ENCODE results near the gene RANBP1. TPM values are rescaled to one million over a fixed set of nuclear protein-coding genes. Genes with fewer than 3 reads are reported as not detected.

Gene RANBP1
- total RNA-seq, 1 experiment from 2014 or later, result 522 TPM

GRCh38 chr22:20079745-20080444 is 36.0 kb upstream of the RANBP1 start, which contains the start of gene DGCR8:
DGCR8 (plus strand) TSS chr22:20080241; CDS start chr22:20085964, 5,723 bp downstream.
- peak within 1 kb of the TSS; percentile 93 for H2BK120ac ChIP-seq (ENCODE audit: low read depth, low read length, poor library complexity, severe bottlenecking)
- H2BK15ac ChIP-seq (ENCODE audit: low read depth, low read length), result no peak within 1 kb of the TSS
- peak within 1 kb of the TSS; percentile 85 for H2AK5ac ChIP-seq (ENCODE audit: insufficient read length, low read length)
- no peak within 1 kb of the TSS for H4K91ac ChIP-seq (ENCODE audit: insufficient read length, low read depth, low read length)
- H4K20me1 ChIP-seq (ENCODE audit: control insufficient read depth, insufficient read depth, insufficient read length), result peaks cover 5% of the 10 kb centered on the region
- no peak for TF ChIP-seq CTCF (conservative IDR thresholded peaks at IDR 0.05)
- no peak within 1 kb of the TSS for H4K8ac ChIP-seq (replicated peaks; ENCODE audit: insufficient read length, low read depth, low read length)
- H2BK5ac ChIP-seq (ENCODE audit: insufficient read length, low read length), result no peak within 1 kb of the TSS
- H2BK20ac ChIP-seq (ENCODE audit: low read depth, low read length, poor library complexity, severe bottlenecking), result no peak within 1 kb of the TSS
- H3K9me3 ChIP-seq (ENCODE audit: control insufficient read depth, low read depth, low read length), result no peaks in the 10 kb centered on the region
- H3K4me1 ChIP-seq (ENCODE audit: insufficient read depth, low read length), result peaks cover 2% of the 10 kb centered on the region; the same call in 1 of the 2 replicates
- peak within 1 kb of the TSS; percentile 87 for H4K5ac ChIP-seq (ENCODE audit: insufficient read length, low read depth, low read length)
- peak within 1 kb of the TSS; percentile 99 for H3K9ac ChIP-seq (ENCODE audit: extremely low read depth, insufficient read length, low read length)
- no peaks in the 10 kb centered on the region for H3K9me3 Mint-ChIP-seq
- H3K14ac ChIP-seq (ENCODE audit: insufficient read depth, low read length), result peak within 1 kb of the TSS; percentile 98
- no peaks in the 10 kb centered on the region for H3K27me3 ChIP-seq (ENCODE audit: insufficient read depth, low read length)
- no CpG with 5 or more reads among the region's 100 CpGs for WGBS (ENCODE audit: extremely low coverage, insufficient read length, low lambda C conversion rate)
- H3K4me2 ChIP-seq (ENCODE audit: insufficient read depth, insufficient read length, low read length), result peak within 1 kb of the TSS; percentile 100
- H3K36me3 Mint-ChIP-seq (ENCODE audit: insufficient read depth in 1 of 3, low read depth in 3 of 3), result peaks cover 2 to 22% (median 12%) of the 10 kb centered on the region in 3 experiments; a peak in 6 of 7 replicates
- H3K79me2 ChIP-seq (ENCODE audit: insufficient read depth, low read length), result peaks cover 32% of the 10 kb centered on the region
- peak within 1 kb of the TSS; percentile 72 for H3K27ac ChIP-seq (ENCODE audit: insufficient read length, low read depth, low read length)
- peaks cover 8% of the 10 kb centered on the region for H3K23me2 ChIP-seq (ENCODE audit: insufficient read length, low read depth, low read length, poor library complexity, severe bottlenecking)
- H3K18ac ChIP-seq (ENCODE audit: insufficient read length, low read depth, low read length), result peak within 1 kb of the TSS; percentile 91
- no peak within 1 kb of the TSS for H3T11ph ChIP-seq (ENCODE audit: low read length)
- H3K4ac ChIP-seq (ENCODE audit: low read depth, low read length), result peak within 1 kb of the TSS; percentile 19
- peak within 1 kb of the TSS; percentile 30 for H3K56ac ChIP-seq (ENCODE audit: insufficient read length, low read depth, low read length)
- peaks cover 12% of the 10 kb centered on the region for H3K79me1 ChIP-seq (ENCODE audit: insufficient read depth, low read depth, low read length, poor library complexity, severe bottlenecking)
- peak within 1 kb of the TSS; percentile 91 to 98 (median 96) for H3K27ac Mint-ChIP-seq
- H2AFZ ChIP-seq (ENCODE audit: low read length), result no peak within 1 kb of the TSS
- no peak within 1 kb of the TSS for H3K23ac ChIP-seq (ENCODE audit: insufficient read length, low read depth, low read length)
- H3K27me3 Mint-ChIP-seq (ENCODE audit: low read depth), result no peaks in the 10 kb centered on the region; the same call in 1 of the 2 replicates
- peaks cover 34 to 49% of the 10 kb centered on the region in 2 experiments for H3K4me1 Mint-ChIP-seq
- H2BK12ac ChIP-seq (ENCODE audit: insufficient read length, low read depth, low read length), result peak within 1 kb of the TSS; percentile 4
- peak within 1 kb of the TSS; percentile 92 to 94 for H3K4me3 Mint-ChIP-seq
- peak; percentile 94 for DNase-seq

Measured in H9 (cell line).